ENCODE data around the gene PPP1R12B.

DNA sequence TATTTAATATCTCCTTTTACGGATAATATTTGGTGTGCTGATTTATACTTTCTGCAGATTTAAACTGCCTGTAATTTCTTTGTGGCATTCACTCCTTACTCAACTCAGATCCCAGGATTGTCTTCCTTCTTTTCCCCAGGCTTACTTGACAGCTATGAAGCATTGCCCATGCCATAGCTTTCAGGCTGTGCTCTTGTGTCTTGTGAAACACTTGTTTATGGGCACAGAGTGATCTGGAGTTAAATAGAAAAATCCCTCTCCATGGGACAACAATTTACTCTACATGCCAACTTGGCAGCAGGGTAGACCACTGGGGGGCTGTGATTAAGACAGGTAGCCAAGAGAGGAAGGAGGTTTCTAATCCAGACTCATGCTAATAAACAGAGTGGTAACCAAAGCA, 57.4 kb downstream of the PPP1R12B start:
- TF ChIP-seq, protein P1, sequence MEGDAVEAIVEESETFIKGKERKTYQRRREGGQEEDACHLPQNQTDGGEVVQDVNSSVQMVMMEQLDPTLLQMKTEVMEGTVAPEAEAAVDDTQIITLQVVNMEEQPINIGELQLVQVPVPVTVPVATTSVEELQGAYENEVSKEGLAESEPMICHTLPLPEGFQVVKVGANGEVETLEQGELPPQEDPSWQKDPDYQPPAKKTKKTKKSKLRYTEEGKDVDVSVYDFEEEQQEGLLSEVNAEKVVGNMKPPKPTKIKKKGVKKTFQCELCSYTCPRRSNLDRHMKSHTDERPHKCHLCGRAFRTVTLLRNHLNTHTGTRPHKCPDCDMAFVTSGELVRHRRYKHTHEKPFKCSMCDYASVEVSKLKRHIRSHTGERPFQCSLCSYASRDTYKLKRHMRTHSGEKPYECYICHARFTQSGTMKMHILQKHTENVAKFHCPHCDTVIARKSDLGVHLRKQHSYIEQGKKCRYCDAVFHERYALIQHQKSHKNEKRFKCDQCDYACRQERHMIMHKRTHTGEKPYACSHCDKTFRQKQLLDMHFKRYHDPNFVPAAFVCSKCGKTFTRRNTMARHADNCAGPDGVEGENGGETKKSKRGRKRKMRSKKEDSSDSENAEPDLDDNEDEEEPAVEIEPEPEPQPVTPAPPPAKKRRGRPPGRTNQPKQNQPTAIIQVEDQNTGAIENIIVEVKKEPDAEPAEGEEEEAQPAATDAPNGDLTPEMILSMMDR (tag by site-specific recombination; IDR thresholded peaks at IDR 0.05), result no peak
- TF ChIP-seq ZFP41 (tag by site-specific recombination; IDR thresholded peaks at IDR 0.05; ENCODE audit: borderline replicate concordance) (no peak), HOXA7 (CRISPR knock-in tag; IDR thresholded peaks at IDR 0.05; ENCODE audit: borderline replicate concordance) (no peak)
- TF ChIP-seq, protein P2, sequence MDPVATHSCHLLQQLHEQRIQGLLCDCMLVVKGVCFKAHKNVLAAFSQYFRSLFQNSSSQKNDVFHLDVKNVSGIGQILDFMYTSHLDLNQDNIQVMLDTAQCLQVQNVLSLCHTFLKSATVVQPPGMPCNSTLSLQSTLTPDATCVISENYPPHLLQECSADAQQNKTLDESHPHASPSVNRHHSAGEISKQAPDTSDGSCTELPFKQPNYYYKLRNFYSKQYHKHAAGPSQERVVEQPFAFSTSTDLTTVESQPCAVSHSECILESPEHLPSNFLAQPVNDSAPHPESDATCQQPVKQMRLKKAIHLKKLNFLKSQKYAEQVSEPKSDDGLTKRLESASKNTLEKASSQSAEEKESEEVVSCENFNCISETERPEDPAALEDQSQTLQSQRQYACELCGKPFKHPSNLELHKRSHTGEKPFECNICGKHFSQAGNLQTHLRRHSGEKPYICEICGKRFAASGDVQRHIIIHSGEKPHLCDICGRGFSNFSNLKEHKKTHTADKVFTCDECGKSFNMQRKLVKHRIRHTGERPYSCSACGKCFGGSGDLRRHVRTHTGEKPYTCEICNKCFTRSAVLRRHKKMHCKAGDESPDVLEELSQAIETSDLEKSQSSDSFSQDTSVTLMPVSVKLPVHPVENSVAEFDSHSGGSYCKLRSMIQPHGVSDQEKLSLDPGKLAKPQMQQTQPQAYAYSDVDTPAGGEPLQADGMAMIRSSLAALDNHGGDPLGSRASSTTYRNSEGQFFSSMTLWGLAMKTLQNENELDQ (tag by site-specific recombination; IDR thresholded peaks at IDR 0.05; ENCODE audit: low read depth), result no peak
